PC-3 (cell line): ENCODE data around the gene GRPEL2. TPM values are rescaled to one million over a fixed set of nuclear protein-coding genes. Genes with fewer than 3 reads are reported as not detected.

Experiments
- ATAC-seq: fragments of 200-7000 bp; cut with Tn5 transposase; 2 replicates; pipeline ENCODE4 v1.9.1; 2020; ENCODE audit warnings: mild to moderate bottlenecking, moderate library complexity
- BruUV-seq: library from RNA; stranded (reverse); fragments of 400-500 nt; replicated peaks from 2 replicates; lab custom pipeline; 2021; lab: Mats Ljungman, UMichigan
- CTCF ChIA-PET: fragments of 300-600 bp; sonication (Branson Sonifier 250); formaldehyde crosslinking; loops from one replicate; lab custom pipeline; 2022; ENCODE audit warnings: antibody characterized with exemption; lab: Charles Lee
- POLR2A ChIA-PET: fragments of 300-600 bp; sonication (Branson Sonifier 250); formaldehyde crosslinking; loops from one replicate; lab custom pipeline; 2022; ENCODE audit warnings: antibody characterized with exemption; ENCODE audit not compliant: unreplicated experiment; lab: Charles Lee
- DNase-seq: peaks from one replicate; pipeline ENCODE4 v3.0.0-alpha.2; 2015
- H2AFZ ChIP-seq: fragments of 300-600 bp; sonication (generic); 2 replicates; pipeline ENCODE4 v1.6.0; 2016; ENCODE audit warnings: antibody characterized with exemption, low read length
- H3F3A ChIP-seq: fragments of 300-600 bp; sonication (generic); one replicate; pipeline ENCODE4 v1.6.0; 2017; ENCODE audit warnings: antibody characterized with exemption, low read length, control low read depth, mild to moderate bottlenecking; ENCODE audit not compliant: unreplicated experiment
- H3K27ac ChIP-seq: fragments of 300-600 bp; sonication (generic); 2 replicates; pipeline ENCODE4 v1.5.1; 2016; ENCODE audit warnings: mild to moderate bottlenecking, low read length
- H3K27me3 ChIP-seq: fragments of 300-600 bp; sonication (generic); 2 replicates; pipeline ENCODE4 v1.6.1; 2016; ENCODE audit warnings: low read length, mixed read lengths
- H3K36me3 ChIP-seq: fragments of 300-600 bp; sonication (generic); 2 replicates; pipeline ENCODE4 v1.6.1; 2016; ENCODE audit warnings: low read depth, mixed run types, low read length, mixed read lengths
- H3K4me1 ChIP-seq: fragments of 300-600 bp; sonication (generic); 2 replicates; pipeline ENCODE4 v1.5.1; 2016; ENCODE audit warnings: low read length; ENCODE audit not compliant: insufficient read depth
- H3K4me2 ChIP-seq: fragments of 300-600 bp; sonication (generic); 2 replicates; pipeline ENCODE4 v1.6.0; 2016; ENCODE audit warnings: low read length
- H3K4me3 ChIP-seq: fragments of 300-600 bp; sonication (generic); 2 replicates; pipeline ENCODE4 v1.5.1; 2016; ENCODE audit warnings: mild to moderate bottlenecking, low read length, mixed read lengths
- H3K79me2 ChIP-seq: fragments of 300-600 bp; sonication (generic); 2 replicates; pipeline ENCODE4 v1.6.1; 2017; ENCODE audit warnings: low read length, mixed read lengths
- H3K9ac ChIP-seq: fragments of 300-600 bp; sonication (generic); 2 replicates; pipeline ENCODE4 v1.6.0; 2016; ENCODE audit warnings: mild to moderate bottlenecking, low read length
- H3K9me2 ChIP-seq: fragments of 300-600 bp; sonication (generic); replicated peaks from 2 replicates; pipeline ENCODE4 v1.6.1; 2016; ENCODE audit warnings: mixed run types, low read length, mixed read lengths
- H3K9me3 ChIP-seq: fragments of 300-600 bp; sonication (generic); 2 replicates; pipeline ENCODE4 v1.6.1; 2016; ENCODE audit warnings: low read length, mixed read lengths
- H4K20me1 ChIP-seq: fragments of 300-600 bp; sonication (generic); 2 replicates; pipeline ENCODE4 v1.6.1; 2016; ENCODE audit warnings: low read length, mixed read lengths
- CTCF ChIP-seq: fragments of 300-600 bp; sonication (generic); conservative IDR thresholded peaks from 2 replicates; pipeline ENCODE4 v1.5.1; 2017; ENCODE audit warnings: antibody characterized with exemption, low read depth, mild to moderate bottlenecking, low read length
- EZH2 ChIP-seq: fragments of 300-600 bp; sonication (generic); IDR thresholded peaks from one replicate; pipeline ENCODE4 v1.6.1; 2017; ENCODE audit warnings: antibody characterized with exemption, mild to moderate bottlenecking, low read length; ENCODE audit not compliant: unreplicated experiment
- EZH2phosphoT487 ChIP-seq: fragments of 300-600 bp; sonication (generic); IDR thresholded peaks from 2 replicates; pipeline ENCODE4 v1.6.1; 2018; ENCODE audit warnings: mild to moderate bottlenecking, antibody characterized with exemption, low read length, borderline replicate concordance
- intact Hi-C: fragments of 100-400 bp; cut with micrococcal nuclease; formaldehyde crosslinking; loops from 2 replicates; pipeline ENCODE4 v1.9.0; 2023
- total RNA-seq: library from RNA; depleted of rRNA; stranded (reverse); fragments of >200 nt; gene quantifications from 2 replicates; pipeline ENCODE4 v1.2.3, GENCODE V29; 2014

Gene GRPEL2
- total RNA-seq, 1 experiment from 2014 or later = 43.8 TPM

- intact Hi-C loops = no loop called here
- ChIA-PET CTCF (interaction anchor here (0.6 kb wide), 1 partner anchor 363 kb away, joined by 3 read pairs; no protein-coding TSS in a partner anchor), POLR2A (no interaction called here)
- Histone ChIP-seq H3K27ac (no peak overlapping the region), H3K4me1 (peaks cover 8% of the 10 kb centered on the region), H3K4me3 (no peak overlapping the region), H3K9me2 (no peaks in the 10 kb centered on the region), H3K9ac (no peak overlapping the region), H3F3A (no peaks in the 10 kb centered on the region), H3K9me3 (no peaks in the 10 kb centered on the region), H3K79me2 (peaks cover 6% of the 10 kb centered on the region), H3K27me3 (no peaks in the 10 kb centered on the region), H2AFZ (no peak overlapping the region), H3K4me2 (no peak overlapping the region), H4K20me1 (no peaks in the 10 kb centered on the region), H3K36me3 (no peaks in the 10 kb centered on the region)
- TF ChIP-seq EZH2 (no peak), EZH2phosphoT487 (no peak), CTCF (no peak)
- BruUV-seq = no TSS peak
- ATAC-seq (no peak), DNase-seq (no peak)
Measured at GRCh38 chr5:149362541-149362940, 17.2 kb downstream of the GRPEL2 start.

GRCh38 chr5:149363358-149363757, 18.1 kb downstream of the GRPEL2 start:
- Histone ChIP-seq H3K79me2 (peaks cover 2% of the 10 kb centered on the region), H3F3A (no peaks in the 10 kb centered on the region), H3K36me3 (no peaks in the 10 kb centered on the region), H3K9me3 (no peaks in the 10 kb centered on the region), H3K9me2 (no peaks in the 10 kb centered on the region), H3K9ac (no peak overlapping the region), H3K4me1 (peaks cover 8% of the 10 kb centered on the region), H3K4me2 (no peak overlapping the region), H3K27me3 (no peaks in the 10 kb centered on the region), H3K4me3 (no peak overlapping the region), H4K20me1 (no peaks in the 10 kb centered on the region), H3K27ac (no peak overlapping the region), H2AFZ (no peak overlapping the region)
- no peak for DNase-seq
- CTCF ChIA-PET = interaction anchor here (0.5 to 0.6 kb wide), 2 partner anchors 10 to 83 kb away, joined by 3 to 4 read pairs; no protein-coding TSS in a partner anchor
- POLR2A ChIA-PET = no interaction called here
- no TSS peak for BruUV-seq
- no peak for TF ChIP-seq EZH2
- TF ChIP-seq CTCF = no peak
- TF ChIP-seq EZH2phosphoT487 = no peak
- no peak for ATAC-seq
- intact Hi-C loops = no loop called here

GRCh38 chr5:149363936-149364335, 18.6 kb downstream of the GRPEL2 start:
- H3K4me2 ChIP-seq = no peak overlapping the region
- no peak overlapping the region for H2AFZ ChIP-seq
- peaks cover 2% of the 10 kb centered on the region for H3K4me1 ChIP-seq
- BruUV-seq = no TSS peak
- H3K4me3 ChIP-seq = no peak overlapping the region
- no peaks in the 10 kb centered on the region for H3K27me3 ChIP-seq
- no peak overlapping the region for H3K9ac ChIP-seq
- DNase-seq = no peak
- H3F3A ChIP-seq = no peaks in the 10 kb centered on the region
- ChIA-PET POLR2A (no interaction called here), CTCF (interaction anchor here (0.5 to 0.6 kb wide), 2 partner anchors 11 to 83 kb away, joined by 3 to 4 read pairs; no protein-coding TSS in a partner anchor)
- intact Hi-C loops = no loop called here
- no peak for TF ChIP-seq EZH2
- TF ChIP-seq CTCF = no peak
- TF ChIP-seq EZH2phosphoT487 = no peak
- no peaks in the 10 kb centered on the region for H3K79me2 ChIP-seq
- H3K36me3 ChIP-seq = no peaks in the 10 kb centered on the region
- ATAC-seq = no peak
- H3K9me3 ChIP-seq = no peaks in the 10 kb centered on the region
- no peaks in the 10 kb centered on the region for H3K9me2 ChIP-seq
- no peak overlapping the region for H3K27ac ChIP-seq
- no peaks in the 10 kb centered on the region for H4K20me1 ChIP-seq
